SK-N-SH treated with all-trans-retinoic acid at 6 μM for 48 hours (cell line): ENCODE results near the gene TTC3.

Source experiments
- ATAC-seq: fragments of 200-7000 bp; cut with Tn5 transposase; 3 replicates; pipeline ENCODE4 v1.9.1; 2020; ENCODE audit warnings: mild to moderate bottlenecking, moderate library complexity
- ARNTL ChIP-seq: fragments of 450-650 bp; formaldehyde crosslinking; IDR thresholded peaks from 2 replicates; pipeline ENCODE4 v1.5.0; 2020; ENCODE audit warnings: low read depth, mild to moderate bottlenecking, moderate library complexity, borderline replicate concordance
- BACH2 ChIP-seq: fragments of 250-450 bp; sonication (Bioruptor Pico); IDR thresholded peaks from 2 replicates; pipeline ENCODE4 v1.9.0; 2021; ENCODE audit warnings: mild to moderate bottlenecking, borderline replicate concordance
- CSDC2 ChIP-seq: fragments of 250-450 bp; sonication (Bioruptor Pico); IDR thresholded peaks from 2 replicates; pipeline ENCODE4 v1.5.0; 2020; ENCODE audit warnings: mild to moderate bottlenecking, moderate library complexity
- ESRRG ChIP-seq: fragments of 250-450 bp; sonication (Bioruptor Pico); IDR thresholded peaks from 2 replicates; pipeline ENCODE4 v1.6.1; 2021; ENCODE audit warnings: mild to moderate bottlenecking
- GLIS3 ChIP-seq: fragments of 250-450 bp; sonication (Bioruptor Pico); IDR thresholded peaks from 2 replicates; pipeline ENCODE4 v1.5.0; 2020; ENCODE audit warnings: mild to moderate bottlenecking, moderate library complexity
- OSR1 ChIP-seq: fragments of 250-450 bp; sonication (Bioruptor Pico); IDR thresholded peaks from 2 replicates; pipeline ENCODE4 v1.8.0; 2022; ENCODE audit warnings: moderate library complexity, mild to moderate bottlenecking, inconsistent platforms
- PPARA ChIP-seq: fragments of 250-450 bp; sonication (Bioruptor Pico); IDR thresholded peaks from 2 replicates; pipeline ENCODE4 v1.5.0; 2020; ENCODE audit warnings: mild to moderate bottlenecking, borderline replicate concordance
- RARB ChIP-seq: fragments of 250-450 bp; sonication (Bioruptor Pico); IDR thresholded peaks from 2 replicates; pipeline ENCODE4 v1.8.0; 2021; ENCODE audit warnings: mild to moderate bottlenecking, moderate library complexity
- SNAI2 ChIP-seq: fragments of 250-450 bp; sonication (Bioruptor Pico); IDR thresholded peaks from 2 replicates; pipeline ENCODE4 v1.5.0; 2020; ENCODE audit warnings: mild to moderate bottlenecking, moderate library complexity
- TCF4 ChIP-seq: fragments of 250-450 bp; sonication (Bioruptor Pico); IDR thresholded peaks from 2 replicates; pipeline ENCODE4 v1.8.0; 2021; ENCODE audit warnings: mild to moderate bottlenecking, moderate library complexity, borderline replicate concordance
- TOX ChIP-seq: fragments of 250-450 bp; sonication (Bioruptor Pico); IDR thresholded peaks from 2 replicates; pipeline ENCODE4 v1.8.0; 2021; ENCODE audit warnings: mild to moderate bottlenecking, moderate library complexity, borderline replicate concordance
- ZC3H10 ChIP-seq: fragments of 250-450 bp; sonication (Bioruptor Pico); IDR thresholded peaks from 2 replicates; pipeline ENCODE4 v1.5.1; 2021; ENCODE audit warnings: mild to moderate bottlenecking, moderate library complexity
- ZFP3 ChIP-seq: fragments of 250-450 bp; sonication (Bioruptor Pico); IDR thresholded peaks from 2 replicates; pipeline ENCODE4 v1.5.0; 2020; ENCODE audit warnings: mild to moderate bottlenecking, moderate library complexity
- ZFP30 ChIP-seq: fragments of 450-650 bp; formaldehyde crosslinking; IDR thresholded peaks from 2 replicates; pipeline ENCODE4 v1.5.0; 2022; ENCODE audit warnings: mild to moderate bottlenecking, moderate library complexity
- ZNF565 ChIP-seq: fragments of 450-650 bp; formaldehyde crosslinking; conservative IDR thresholded peaks from 2 replicates; pipeline ENCODE4 v1.5.0; 2020; ENCODE audit warnings: low read depth, mild to moderate bottlenecking, moderate library complexity
- ZNF70 ChIP-seq: fragments of 450-650 bp; formaldehyde crosslinking; IDR thresholded peaks from 2 replicates; pipeline ENCODE4 v1.5.0; 2020; ENCODE audit warnings: mild to moderate bottlenecking, moderate library complexity
- ZNF8 ChIP-seq: fragments of 450-650 bp; formaldehyde crosslinking; IDR thresholded peaks from 2 replicates; pipeline ENCODE4 v1.5.0; 2020; ENCODE audit warnings: mild to moderate bottlenecking, moderate library complexity
- TF ChIP-seq, protein P1 (sequence below): fragments of 250-450 bp; sonication (Bioruptor Pico); IDR thresholded peaks from 2 replicates; pipeline ENCODE4 v1.8.0; 2020; ENCODE audit warnings: mild to moderate bottlenecking, moderate library complexity, borderline replicate concordance
- TF ChIP-seq, protein P2 (sequence below): fragments of 250-450 bp; sonication (Bioruptor Pico); IDR thresholded peaks from 2 replicates; pipeline ENCODE4 v1.5.1; 2020; ENCODE audit warnings: low read depth, mild to moderate bottlenecking, moderate library complexity
- TF ChIP-seq, protein P3 (sequence below): fragments of 250-450 bp; sonication (Bioruptor Pico); IDR thresholded peaks from 2 replicates; pipeline ENCODE4 v1.8.0; 2021; ENCODE audit warnings: low read depth, mild to moderate bottlenecking, moderate library complexity, borderline replicate concordance

The TTC3 gene

DNA sequence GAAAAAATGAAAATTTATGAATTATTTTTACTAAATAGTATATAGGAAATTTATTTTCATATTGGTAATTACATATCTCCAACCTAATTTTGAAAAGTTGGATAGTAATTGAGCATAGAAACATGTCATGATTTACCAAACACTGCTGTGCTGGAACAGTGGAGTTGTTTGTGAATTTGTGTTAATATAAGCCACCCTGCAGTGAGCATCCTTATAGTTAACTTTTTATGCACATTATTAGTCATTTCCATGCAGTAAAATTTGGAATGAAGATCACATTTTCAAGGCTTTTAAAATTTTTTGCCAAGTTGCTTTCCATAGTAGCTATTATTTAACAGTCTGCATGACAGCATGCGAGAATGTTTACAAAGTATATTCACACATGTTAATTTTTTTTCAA lies 115.8 kb downstream of the TTC3 start:
- ATAC-seq, result no peak
- no peak for TF ChIP-seq ZNF565 (CRISPR knock-in tag)
- TF ChIP-seq ARNTL (CRISPR knock-in tag), result no peak
- TF ChIP-seq ESRRG, result no peak
- no peak for TF ChIP-seq TOX (CRISPR knock-in tag)
- TF ChIP-seq, protein P1, sequence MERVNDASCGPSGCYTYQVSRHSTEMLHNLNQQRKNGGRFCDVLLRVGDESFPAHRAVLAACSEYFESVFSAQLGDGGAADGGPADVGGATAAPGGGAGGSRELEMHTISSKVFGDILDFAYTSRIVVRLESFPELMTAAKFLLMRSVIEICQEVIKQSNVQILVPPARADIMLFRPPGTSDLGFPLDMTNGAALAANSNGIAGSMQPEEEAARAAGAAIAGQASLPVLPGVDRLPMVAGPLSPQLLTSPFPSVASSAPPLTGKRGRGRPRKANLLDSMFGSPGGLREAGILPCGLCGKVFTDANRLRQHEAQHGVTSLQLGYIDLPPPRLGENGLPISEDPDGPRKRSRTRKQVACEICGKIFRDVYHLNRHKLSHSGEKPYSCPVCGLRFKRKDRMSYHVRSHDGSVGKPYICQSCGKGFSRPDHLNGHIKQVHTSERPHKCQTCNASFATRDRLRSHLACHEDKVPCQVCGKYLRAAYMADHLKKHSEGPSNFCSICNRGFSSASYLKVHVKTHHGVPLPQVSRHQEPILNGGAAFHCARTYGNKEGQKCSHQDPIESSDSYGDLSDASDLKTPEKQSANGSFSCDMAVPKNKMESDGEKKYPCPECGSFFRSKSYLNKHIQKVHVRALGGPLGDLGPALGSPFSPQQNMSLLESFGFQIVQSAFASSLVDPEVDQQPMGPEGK (CRISPR knock-in tag), result no peak
- no peak for TF ChIP-seq ZFP3 (CRISPR knock-in tag)
- no peak for TF ChIP-seq BACH2 (CRISPR knock-in tag)
- no peak for TF ChIP-seq ZFP30 (CRISPR knock-in tag)
- no peak for TF ChIP-seq RARB (CRISPR knock-in tag)
- no peak for TF ChIP-seq GLIS3 (CRISPR knock-in tag)
- TF ChIP-seq OSR1, result no peak
- TF ChIP-seq TCF4 (CRISPR knock-in tag), result no peak
- TF ChIP-seq ZNF8 (CRISPR knock-in tag), result no peak
- TF ChIP-seq, protein P2, sequence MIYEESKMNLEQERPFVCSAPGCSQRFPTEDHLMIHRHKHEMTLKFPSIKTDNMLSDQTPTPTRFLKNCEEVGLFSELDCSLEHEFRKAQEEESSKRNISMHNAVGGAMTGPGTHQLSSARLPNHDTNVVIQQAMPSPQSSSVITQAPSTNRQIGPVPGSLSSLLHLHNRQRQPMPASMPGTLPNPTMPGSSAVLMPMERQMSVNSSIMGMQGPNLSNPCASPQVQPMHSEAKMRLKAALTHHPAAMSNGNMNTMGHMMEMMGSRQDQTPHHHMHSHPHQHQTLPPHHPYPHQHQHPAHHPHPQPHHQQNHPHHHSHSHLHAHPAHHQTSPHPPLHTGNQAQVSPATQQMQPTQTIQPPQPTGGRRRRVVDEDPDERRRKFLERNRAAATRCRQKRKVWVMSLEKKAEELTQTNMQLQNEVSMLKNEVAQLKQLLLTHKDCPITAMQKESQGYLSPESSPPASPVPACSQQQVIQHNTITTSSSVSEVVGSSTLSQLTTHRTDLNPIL (CRISPR knock-in tag), result no peak
- TF ChIP-seq, protein P3, sequence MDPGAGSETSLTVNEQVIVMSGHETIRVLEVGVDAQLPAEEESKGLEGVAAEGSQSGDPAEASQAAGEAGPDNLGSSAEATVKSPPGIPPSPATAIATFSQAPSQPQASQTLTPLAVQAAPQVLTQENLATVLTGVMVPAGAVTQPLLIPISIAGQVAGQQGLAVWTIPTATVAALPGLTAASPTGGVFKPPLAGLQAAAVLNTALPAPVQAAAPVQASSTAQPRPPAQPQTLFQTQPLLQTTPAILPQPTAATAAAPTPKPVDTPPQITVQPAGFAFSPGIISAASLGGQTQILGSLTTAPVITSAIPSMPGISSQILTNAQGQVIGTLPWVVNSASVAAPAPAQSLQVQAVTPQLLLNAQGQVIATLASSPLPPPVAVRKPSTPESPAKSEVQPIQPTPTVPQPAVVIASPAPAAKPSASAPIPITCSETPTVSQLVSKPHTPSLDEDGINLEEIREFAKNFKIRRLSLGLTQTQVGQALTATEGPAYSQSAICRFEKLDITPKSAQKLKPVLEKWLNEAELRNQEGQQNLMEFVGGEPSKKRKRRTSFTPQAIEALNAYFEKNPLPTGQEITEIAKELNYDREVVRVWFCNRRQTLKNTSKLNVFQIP (CRISPR knock-in tag), result no peak
- TF ChIP-seq CSDC2 (CRISPR knock-in tag), result no peak

DNA sequence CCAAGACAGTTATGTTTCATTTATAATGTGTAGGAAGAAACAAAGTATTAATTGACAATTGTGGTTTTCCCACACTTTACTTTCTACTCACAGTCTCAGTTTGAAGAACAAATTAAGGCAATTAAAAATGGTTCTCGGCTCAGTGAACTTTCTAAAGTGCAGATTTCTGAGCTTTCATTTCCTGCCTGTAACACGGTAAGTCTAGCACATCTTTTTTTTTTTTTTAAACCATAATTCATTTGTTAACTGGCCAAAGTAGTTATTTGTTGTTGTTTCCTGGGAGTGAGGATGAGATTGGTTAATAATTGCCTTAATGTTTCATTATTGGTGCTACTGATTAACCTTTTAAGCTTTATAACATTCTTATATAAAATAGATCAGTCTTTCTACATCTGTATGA lies 119.0 kb downstream of the TTC3 start:
- no peak for ATAC-seq
- TF ChIP-seq ZNF8 (CRISPR knock-in tag) (no peak), TCF4 (CRISPR knock-in tag) (no peak), BACH2 (CRISPR knock-in tag) (no peak), GLIS3 (CRISPR knock-in tag) (no peak), CSDC2 (CRISPR knock-in tag) (no peak), ZC3H10 (CRISPR knock-in tag) (no peak), RARB (CRISPR knock-in tag) (no peak), ZFP3 (CRISPR knock-in tag) (no peak)
- TF ChIP-seq, protein P1 (CRISPR knock-in tag), result no peak
- TF ChIP-seq, protein P3 (CRISPR knock-in tag), result no peak
- TF ChIP-seq, protein P2 (CRISPR knock-in tag), result no peak

DNA sequence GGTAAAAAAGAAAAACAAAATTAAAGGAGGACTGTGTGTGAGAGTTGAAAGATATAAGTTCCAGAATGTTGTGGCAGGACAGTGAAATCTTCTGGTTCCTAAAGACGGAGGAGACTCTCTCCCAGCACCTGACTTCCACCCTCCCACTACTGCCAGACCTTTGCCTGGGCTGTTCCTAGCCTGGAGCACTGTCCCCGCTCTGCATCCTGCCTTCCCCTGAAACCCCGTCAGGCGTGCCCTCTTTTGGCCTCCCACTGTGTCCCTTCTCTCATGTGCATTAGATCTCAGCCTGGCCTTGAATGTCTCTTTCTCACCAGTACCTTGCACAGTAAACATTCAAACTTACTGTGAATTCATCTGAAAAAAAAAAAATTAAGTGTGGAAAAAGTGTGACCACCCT lies 120.0 kb downstream of the TTC3 start:
- no peak for ATAC-seq
- TF ChIP-seq, protein P3 (CRISPR knock-in tag), result no peak
- TF ChIP-seq SNAI2 (CRISPR knock-in tag) (no peak), ARNTL (CRISPR knock-in tag) (no peak), PPARA (CRISPR knock-in tag) (no peak), TOX (CRISPR knock-in tag) (no peak), ZNF565 (CRISPR knock-in tag) (no peak), ZNF70 (CRISPR knock-in tag) (no peak)
- TF ChIP-seq, protein P1 (CRISPR knock-in tag), result no peak
